Right lobe of liver (tissue), 6 donors: Measurements from ENCODE around the gene ASPG. TPM values are rescaled to one million over a fixed set of nuclear protein-coding genes. Genes with fewer than 3 reads are reported as not detected.

Experiments
- ATAC-seq, 4 donors: fragments of 200-7000 bp; cut with Tn5 transposase; one replicate each; pipeline ENCODE4 v1.9.1; 2020; ENCODE audit warnings: mild to moderate bottlenecking in 4 of 4, moderate library complexity in 4 of 4
- DNase-seq, 3 donors: peaks; one replicate each; pipeline ENCODE4 v3.0.0-alpha.2; 2020
- H3K27ac ChIP-seq, 3 donors: fragments of 200-600 bp; one replicate each; pipeline ENCODE4 v1.8.0; 2022
- H3K27me3 ChIP-seq, 2 donors: fragments of 200-600 bp; one replicate each; pipeline ENCODE4 v1.8.0; 2022
- H3K36me3 ChIP-seq, 4 donors: fragments of 200-600 bp; sonication (generic) in 1 of 4; one replicate each; pipeline versions ENCODE4 v1.5.1 to v1.8.0; 2017 to 2022; ENCODE audit warnings: control low read depth in 1 of 4
- H3K4me1 ChIP-seq, 4 donors: fragments of 200-600 bp; sonication (generic) in 1 of 4; one replicate each; pipeline versions ENCODE4 v1.5.1 to v1.8.0; 2017 to 2022; ENCODE audit warnings: control low read depth in 1 of 4
- H3K4me3 ChIP-seq, 3 donors: fragments of 200-600 bp; one replicate each; pipeline ENCODE4 v1.8.0; 2022
- H3K9me3 ChIP-seq, 4 donors: fragments of 200-600 bp; sonication (generic) in 1 of 4; one replicate each; pipeline versions ENCODE4 v1.5.1 to v1.8.0; 2017 to 2022; ENCODE audit warnings: control low read depth in 1 of 4
- CTCF ChIP-seq, 4 donors: fragments of 200-600 bp in 3 of 4; fragments of 450-650 bp in 1 of 4; IDR thresholded peaks; one replicate each; pipeline versions ENCODE4 v1.5.1 to v1.8.0; 2016 to 2022; ENCODE audit warnings: antibody characterized with exemption in 4 of 4, mild to moderate bottlenecking in 2 of 4
- POLR2A ChIP-seq: fragments of 450-650 bp; IDR thresholded peaks from one replicate; pipeline ENCODE4 v1.6.1; 2017; ENCODE audit warnings: antibody characterized with exemption, mild to moderate bottlenecking
- WGBS: methylation state at CpG from one replicate; pipeline ENCODE4 v1.1.6; 2018; ENCODE audit warnings: low coverage, low lambda C conversion rate; ENCODE audit not compliant: insufficient coverage; ENCODE audit errors: missing lambda C conversion rate; 5-methylcytosine and 5-hydroxymethylcytosine counted together
- intact Hi-C, 2 donors: fragments of 100-400 bp; cut with DNase I; formaldehyde crosslinking; loops; one replicate each; pipeline versions ENCODE4 v1.11.2 to v1.14.1; 2022
- total RNA-seq, 6 experiments: library from RNA; depleted of rRNA in 2 of 6; stranded (reverse); fragments of >200 nt in 2 of 6; fragmentation: NEBNext Ultra II Directional in 3 of 6; extraction: Animal tissue kit (Norgen Biotek cat#: 25700) in 3 of 6; gene quantifications; one replicate each; pipeline versions ENCODE4 v1.1.0 to v1.2.4, GENCODE V29; 2016 to 2023
- donor health status: DM: no; HTN: yes; CAD: no.
- donor health status: DM: no; HTN: no; CAD: no.
- donor health status: DM: no; HTN: no; CAD: no.
- donor health status: DM: no; HTN: yes; CAD: no.
- donor health status: DM: no; HTN: yes; CAD: no.

The ASPG gene
- total RNA-seq, 6 experiments from 2014 or later, result 37.3 to 232 (median 110) TPM

DNA sequence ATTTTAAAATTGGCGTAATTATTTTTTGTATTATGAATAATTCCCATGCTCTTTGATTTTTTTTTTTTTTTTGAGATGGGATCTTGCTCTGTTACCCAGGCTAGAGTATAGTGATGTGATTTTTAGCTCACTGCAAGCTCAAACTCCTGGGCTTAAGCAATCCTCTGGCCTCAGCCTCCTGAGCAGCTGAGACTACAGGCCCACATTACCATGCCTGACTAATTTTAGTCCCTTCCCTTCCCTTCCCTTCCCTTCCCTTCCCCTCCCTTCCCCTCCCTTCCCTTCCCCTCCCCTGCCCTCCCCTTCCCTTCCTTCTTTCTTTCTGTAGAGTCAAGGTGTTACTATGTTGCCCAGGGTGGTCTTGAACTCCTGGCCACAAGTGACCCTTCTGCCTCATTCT lies 43.5 kb downstream of the ASPG start:
- 92% methylated on average over 1 of the region's 1 CpG for WGBS
- Histone ChIP-seq H3K36me3 (no peaks in the 10 kb centered on the region), H3K4me3 (no peak overlapping the region), H3K27me3 (no peaks in the 10 kb centered on the region), H3K4me1 (no peaks in the 10 kb centered on the region), H3K9me3 (peaks cover 0 to 7% (median 0%) of the 10 kb centered on the region in 4 donors), H3K27ac (no peak overlapping the region)
- DNase-seq, result no peak
- intact Hi-C loops, result no loop called here
- no peak for ATAC-seq
- TF ChIP-seq CTCF (IDR thresholded peaks at IDR 0.05) (no peak), POLR2A (no peak)

GRCh38 chr14:104129556-104129955 lies 44.1 kb downstream of the ASPG start:
- WGBS, result 93% methylated on average over 1 of the region's 1 CpG
- Histone ChIP-seq H3K4me1 (no peaks in the 10 kb centered on the region), H3K4me3 (no peak overlapping the region), H3K36me3 (no peaks in the 10 kb centered on the region), H3K9me3 (peaks cover 0 to 7% (median 0%) of the 10 kb centered on the region in 4 donors), H3K27me3 (no peaks in the 10 kb centered on the region), H3K27ac (no peak overlapping the region)
- DNase-seq, result no peak
- no peak for ATAC-seq
- no peak for TF ChIP-seq CTCF (IDR thresholded peaks at IDR 0.05)
- intact Hi-C loops, result no loop called here

GRCh38 chr14:104130974-104131651 lies 45.6 kb downstream of the ASPG start:
- Histone ChIP-seq H3K36me3 (no peaks in the 10 kb centered on the region), H3K27ac (no peak overlapping the region), H3K4me1 (no peaks in the 10 kb centered on the region), H3K27me3 (peaks cover 0 to 8% of the 10 kb centered on the region in 2 donors), H3K9me3 (no peaks in the 10 kb centered on the region), H3K4me3 (no peak overlapping the region)
- intact Hi-C loops, result loop anchor here (5.0 to 10.0 kb wide), 4 partner anchors 49 to 514 kb away; no protein-coding TSS in a partner anchor
- TF ChIP-seq CTCF (IDR thresholded peaks at IDR 0.05) (peak; percentile 67 to 94 (median 81)), POLR2A (no peak)
- DNase-seq, result peak; percentile 61 to 72 (median 68)
- ATAC-seq, result peak; percentile 75 to 91 (median 90)
- 14% methylated on average over 7 of the region's 11 CpGs for WGBS

- no peak overlapping the region for H3K4me3 ChIP-seq
- no peaks in the 10 kb centered on the region for H3K9me3 ChIP-seq
- 46% methylated on average over 17 of the region's 23 CpGs for WGBS
- no peak for ATAC-seq
- peaks cover 0 to 8% (median 0%) of the 10 kb centered on the region in 4 donors for H3K4me1 ChIP-seq
- H3K27me3 ChIP-seq, result peaks cover 0 to 16% of the 10 kb centered on the region in 2 donors
- no peaks in the 10 kb centered on the region for H3K36me3 ChIP-seq
- intact Hi-C loops, result loop anchor here (5.0 to 10.0 kb wide), 4 partner anchors 50 to 513 kb away; no protein-coding TSS in a partner anchor
- no peak overlapping the region for H3K27ac ChIP-seq
- TF ChIP-seq CTCF (IDR thresholded peaks at IDR 0.05) (no peak), POLR2A (no peak)
- peak; percentile 13 to 42 (median 35) for DNase-seq
These were observed 46.6 kb downstream of the ASPG start for GRCh38 chr14:104131968-104132732.
